Measurements from ENCODE around the gene MYPN.
"Not testable (repeated sequence)": the region's sequence is repeated elsewhere in the genome, so short reads cannot be mapped to it uniquely, and the experiment has no call there.

MYPN gene

GRCh38 chr10:68192113-68192512 lies 82.8 kb downstream of the MYPN start:
- Histone ChIP-seq H3K4me1 (ENCODE audit: control insufficient read depth, insufficient read depth, low read length) (no peaks in the 10 kb centered on the region), H3K9me3 (ENCODE audit: control insufficient read depth, insufficient read depth, low read depth, low read length) (no peaks in the 10 kb centered on the region), H3K27ac (ENCODE audit: extremely low read depth, low read depth, low read length) (no peak overlapping the region), H3K4me3 (ENCODE audit: low read depth, low read length) (no peak overlapping the region), H3K36me3 (ENCODE audit: control insufficient read depth in 2 of 2, insufficient read depth in 1 of 2, low read length in 2 of 2) (no peaks in the 10 kb centered on the region)
- ChIA-PET CTCF (no interaction called here), POLR2A (no interaction called here)
- no peak for TF ChIP-seq OVOL3 (tag by site-specific recombination; IDR thresholded peaks at IDR 0.05)
- no peak for TF ChIP-seq ZNF202 (tag by site-specific recombination; IDR thresholded peaks at IDR 0.05; ENCODE audit: borderline replicate concordance)
- no peak for TF ChIP-seq ZNF114 (tag by site-specific recombination; IDR thresholded peaks at IDR 0.05)
- TF ChIP-seq, protein P1, sequence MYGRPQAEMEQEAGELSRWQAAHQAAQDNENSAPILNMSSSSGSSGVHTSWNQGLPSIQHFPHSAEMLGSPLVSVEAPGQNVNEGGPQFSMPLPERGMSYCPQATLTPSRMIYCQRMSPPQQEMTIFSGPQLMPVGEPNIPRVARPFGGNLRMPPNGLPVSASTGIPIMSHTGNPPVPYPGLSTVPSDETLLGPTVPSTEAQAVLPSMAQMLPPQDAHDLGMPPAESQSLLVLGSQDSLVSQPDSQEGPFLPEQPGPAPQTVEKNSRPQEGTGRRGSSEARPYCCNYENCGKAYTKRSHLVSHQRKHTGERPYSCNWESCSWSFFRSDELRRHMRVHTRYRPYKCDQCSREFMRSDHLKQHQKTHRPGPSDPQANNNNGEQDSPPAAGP (tag by site-specific recombination; IDR thresholded peaks at IDR 0.05) = no peak
- TF ChIP-seq ZNF777 (tag by site-specific recombination; IDR thresholded peaks at IDR 0.05; ENCODE audit: borderline replicate concordance) = no peak
- TF ChIP-seq ZNF426 (tag by site-specific recombination; IDR thresholded peaks at IDR 0.05) = no peak
- no peak for TF ChIP-seq ZSCAN16 (tag by site-specific recombination; IDR thresholded peaks at IDR 0.05)
- no peak for TF ChIP-seq ZNF302 (tag by site-specific recombination; IDR thresholded peaks at IDR 0.05; ENCODE audit: low read depth)
- no peak for TF ChIP-seq ZNF837 (tag by site-specific recombination; IDR thresholded peaks at IDR 0.05)

- TF ChIP-seq ZFP69B (tag by site-specific recombination; IDR thresholded peaks at IDR 0.05) (no peak), ZNF623 (tag by site-specific recombination; IDR thresholded peaks at IDR 0.05) (no peak), ZBTB7A (tag by site-specific recombination; IDR thresholded peaks at IDR 0.05; ENCODE audit: low read depth) (no peak), ZNF449 (tag by site-specific recombination; IDR thresholded peaks at IDR 0.05) (no peak), ZNF544 (tag by site-specific recombination; IDR thresholded peaks at IDR 0.05) (no peak), ZNF488 (tag by site-specific recombination; IDR thresholded peaks at IDR 0.05) (no peak), OVOL3 (tag by site-specific recombination; IDR thresholded peaks at IDR 0.05) (no peak), ZFP3 (tag by site-specific recombination; IDR thresholded peaks at IDR 0.05; ENCODE audit: low read depth) (no peak)
- TF ChIP-seq, protein P2, sequence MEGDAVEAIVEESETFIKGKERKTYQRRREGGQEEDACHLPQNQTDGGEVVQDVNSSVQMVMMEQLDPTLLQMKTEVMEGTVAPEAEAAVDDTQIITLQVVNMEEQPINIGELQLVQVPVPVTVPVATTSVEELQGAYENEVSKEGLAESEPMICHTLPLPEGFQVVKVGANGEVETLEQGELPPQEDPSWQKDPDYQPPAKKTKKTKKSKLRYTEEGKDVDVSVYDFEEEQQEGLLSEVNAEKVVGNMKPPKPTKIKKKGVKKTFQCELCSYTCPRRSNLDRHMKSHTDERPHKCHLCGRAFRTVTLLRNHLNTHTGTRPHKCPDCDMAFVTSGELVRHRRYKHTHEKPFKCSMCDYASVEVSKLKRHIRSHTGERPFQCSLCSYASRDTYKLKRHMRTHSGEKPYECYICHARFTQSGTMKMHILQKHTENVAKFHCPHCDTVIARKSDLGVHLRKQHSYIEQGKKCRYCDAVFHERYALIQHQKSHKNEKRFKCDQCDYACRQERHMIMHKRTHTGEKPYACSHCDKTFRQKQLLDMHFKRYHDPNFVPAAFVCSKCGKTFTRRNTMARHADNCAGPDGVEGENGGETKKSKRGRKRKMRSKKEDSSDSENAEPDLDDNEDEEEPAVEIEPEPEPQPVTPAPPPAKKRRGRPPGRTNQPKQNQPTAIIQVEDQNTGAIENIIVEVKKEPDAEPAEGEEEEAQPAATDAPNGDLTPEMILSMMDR (tag by site-specific recombination; IDR thresholded peaks at IDR 0.05) = no peak
- CTCF ChIA-PET = interaction anchor here (0.7 to 1.0 kb wide), 2 partner anchors 8 to 12 kb away, joined by 3 to 4 read pairs; no protein-coding TSS in a partner anchor
These were observed 85.0 kb downstream of the MYPN start for GRCh38 chr10:68194290-68194689.

GRCh38 chr10:68195776-68196175 lies 86.5 kb downstream of the MYPN start:
- TF ChIP-seq ZNF121 (tag by site-specific recombination; IDR thresholded peaks at IDR 0.05) = peak; percentile 44; the same call in 1 of the 2 replicates
- CTCF ChIA-PET = not testable (repeated sequence)
- POLR2A ChIA-PET = interaction anchor here (0.7 kb wide), 1 partner anchor 86 kb away, joined by 7 read pairs; the partner anchor contains the start of gene MYPN

More at GRCh38 chr10:68194290-68194689, 85.0 kb downstream of the MYPN start:
- no peaks in the 10 kb centered on the region for H3K36me3 ChIP-seq (ENCODE audit: control insufficient read depth in 2 of 2, insufficient read depth in 1 of 2, low read length in 2 of 2)
- POLR2A ChIA-PET = no interaction called here
- no peaks in the 10 kb centered on the region for H3K9me3 ChIP-seq (ENCODE audit: control insufficient read depth, insufficient read depth, low read depth, low read length)
- no peak overlapping the region for H3K4me3 ChIP-seq (ENCODE audit: low read depth, low read length)
- H3K27ac ChIP-seq (ENCODE audit: extremely low read depth, low read depth, low read length) = no peak overlapping the region
- no peaks in the 10 kb centered on the region for H3K4me1 ChIP-seq (ENCODE audit: control insufficient read depth, insufficient read depth, low read length)

More at GRCh38 chr10:68195776-68196175, 86.5 kb downstream of the MYPN start:
- not testable (repeated sequence) for H3K9me3 ChIP-seq (ENCODE audit: control insufficient read depth, insufficient read depth, low read depth, low read length); H3K4me3 ChIP-seq (ENCODE audit: low read depth, low read length); H3K27ac ChIP-seq (ENCODE audit: extremely low read depth, low read depth, low read length); H3K36me3 ChIP-seq (ENCODE audit: control insufficient read depth in 2 of 2, insufficient read depth in 1 of 2, low read length in 2 of 2); H3K4me1 ChIP-seq (ENCODE audit: control insufficient read depth, insufficient read depth, low read length)
